ENCODE measurements around the gene CUL1. TPM values are rescaled to one million over a fixed set of nuclear protein-coding genes. Genes with fewer than 3 reads are reported as not detected.

The CUL1 gene
- total RNA-seq, 1 experiment from 2014 or later = 53.1 TPM

DNA sequence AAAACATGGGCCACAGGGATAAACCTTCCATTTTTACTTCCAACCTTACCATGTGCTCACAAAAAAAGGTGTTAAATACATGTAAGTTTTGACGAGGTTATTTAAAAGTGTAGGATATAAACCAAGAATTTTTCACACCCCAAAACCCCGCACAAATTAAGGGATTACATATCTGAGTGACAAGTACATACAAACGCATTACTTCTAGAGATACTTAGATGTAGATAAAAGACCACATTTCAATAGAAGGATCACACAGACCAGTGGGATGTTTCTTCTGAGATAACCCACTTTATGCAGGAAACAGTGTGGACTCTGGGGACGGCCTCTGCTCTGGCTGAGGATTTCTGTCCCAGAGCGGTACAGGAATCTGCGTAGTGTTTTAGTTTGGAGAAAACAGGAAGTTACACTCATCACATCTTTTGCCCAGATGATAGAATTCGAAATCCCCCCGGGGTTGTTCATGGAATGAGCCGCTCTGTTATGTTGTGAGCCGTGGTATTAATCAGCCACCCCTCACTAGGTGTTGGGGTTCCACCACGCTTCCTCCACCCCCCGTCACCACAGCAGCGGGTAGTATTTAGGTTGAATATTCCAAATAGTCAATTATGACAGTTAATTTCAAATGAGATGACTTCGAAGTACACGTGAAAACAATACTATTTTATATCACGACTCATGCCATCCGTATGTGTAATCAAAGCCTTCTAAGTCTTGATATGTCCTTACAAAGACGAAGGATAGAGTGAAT lies 1.3 kb upstream of the CUL1 start:
- DNase-seq (ENCODE audit: low read depth, low spot score) (no peak), ATAC-seq (no peak)
- intact Hi-C loops (cut with micrococcal nuclease) = loop anchor here (10.0 kb wide), 1 partner anchor 267 kb away; no protein-coding TSS in a partner anchor
- Histone ChIP-seq H3K9me3 (ENCODE audit: control insufficient read depth in 1 of 2, insufficient read depth in 1 of 2, low read depth in 1 of 2, low read length in 2 of 2) (no peaks in the 10 kb centered on the region), H3K4me3 (replicated peaks in 1 of 2; ENCODE audit: low read depth in 1 of 2, low read length in 2 of 2) (peak overlapping the region; percentile 66 to 67; a peak in 3 of 4 replicates), H3K79me2 (ENCODE audit: insufficient read depth, low read length) (peaks cover 41% of the 10 kb centered on the region), H3K27me3 (ENCODE audit: insufficient read depth, low read length) (no peaks in the 10 kb centered on the region), H3K36me3 (ENCODE audit: control insufficient read depth in 1 of 2, insufficient read depth in 2 of 2, low read length in 2 of 2) (no peaks in the 10 kb centered on the region), H3K9ac (ENCODE audit: low read length) (peak overlapping the region; percentile 89), H3K27ac (ENCODE audit: low read depth, low read length) (no peak overlapping the region), H2AFZ (ENCODE audit: low read depth, low read length, poor library complexity, severe bottlenecking) (no peak overlapping the region), H3K4me2 (ENCODE audit: low read length) (peak overlapping the region; percentile 91), H3K9me2 (ENCODE audit: insufficient read depth) (no peaks in the 10 kb centered on the region), H4K20me1 (ENCODE audit: insufficient read depth) (peaks cover 14% of the 10 kb centered on the region; the same call in 1 of the 2 replicates), H3K4me1 (ENCODE audit: control insufficient read depth in 1 of 2, insufficient read depth in 2 of 2, low read length in 2 of 2) (peaks cover 18 to 33% of the 10 kb centered on the region in 2 experiments)
- BruUV-seq (replicated peaks) = TSS peak; percentile 76
- ChIA-PET POLR2A (interaction anchor here (1.4 kb wide), 1 partner anchor 12 kb away, joined by 4 read pairs; no protein-coding TSS in a partner anchor), RAD21 (ENCODE audit: low non-redundant PET in 1 of 2, low total read pairs in 2 of 2, uncharacterized antibody in 2 of 2, unreplicated experiment in 2 of 2) (no interaction called here), CTCF (no interaction called here)
- TF ChIP-seq CBX3 (IDR thresholded peaks at IDR 0.05; ENCODE audit: low read depth) = no peak
- TF ChIP-seq FOSL1 (IDR thresholded peaks at IDR 0.05; ENCODE audit: low read depth) = no peak
- TF ChIP-seq POLR2AphosphoS5 (IDR thresholded peaks at IDR 0.05; ENCODE audit: low read depth, low read length) = no peak
- no peak for TF ChIP-seq ZBTB33 (IDR thresholded peaks at IDR 0.05; ENCODE audit: extremely low read depth, insufficient replicate concordance, low read length)
- TF ChIP-seq, protein P1, sequence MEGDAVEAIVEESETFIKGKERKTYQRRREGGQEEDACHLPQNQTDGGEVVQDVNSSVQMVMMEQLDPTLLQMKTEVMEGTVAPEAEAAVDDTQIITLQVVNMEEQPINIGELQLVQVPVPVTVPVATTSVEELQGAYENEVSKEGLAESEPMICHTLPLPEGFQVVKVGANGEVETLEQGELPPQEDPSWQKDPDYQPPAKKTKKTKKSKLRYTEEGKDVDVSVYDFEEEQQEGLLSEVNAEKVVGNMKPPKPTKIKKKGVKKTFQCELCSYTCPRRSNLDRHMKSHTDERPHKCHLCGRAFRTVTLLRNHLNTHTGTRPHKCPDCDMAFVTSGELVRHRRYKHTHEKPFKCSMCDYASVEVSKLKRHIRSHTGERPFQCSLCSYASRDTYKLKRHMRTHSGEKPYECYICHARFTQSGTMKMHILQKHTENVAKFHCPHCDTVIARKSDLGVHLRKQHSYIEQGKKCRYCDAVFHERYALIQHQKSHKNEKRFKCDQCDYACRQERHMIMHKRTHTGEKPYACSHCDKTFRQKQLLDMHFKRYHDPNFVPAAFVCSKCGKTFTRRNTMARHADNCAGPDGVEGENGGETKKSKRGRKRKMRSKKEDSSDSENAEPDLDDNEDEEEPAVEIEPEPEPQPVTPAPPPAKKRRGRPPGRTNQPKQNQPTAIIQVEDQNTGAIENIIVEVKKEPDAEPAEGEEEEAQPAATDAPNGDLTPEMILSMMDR (IDR thresholded peaks at IDR 0.05 in 2 of 3, conservative IDR thresholded peaks at IDR 0.05 in 1 of 3; ENCODE audit: borderline replicate concordance in 1 of 3, insufficient read depth in 1 of 3, low read depth in 2 of 3, low read length in 2 of 3) = no peak
- no peak for TF ChIP-seq EZH2 (IDR thresholded peaks at IDR 0.05)
- TF ChIP-seq SIN3A (IDR thresholded peaks at IDR 0.05; ENCODE audit: low read depth) = no peak
- TF ChIP-seq ELF1 (IDR thresholded peaks at IDR 0.05; ENCODE audit: borderline replicate concordance, low read depth) = no peak

Data from HCT116 (cell line).